Prostate gland (tissue), 2 donors: ENCODE data around the gene ZFHX3. TPM values are rescaled to one million over a fixed set of nuclear protein-coding genes. Genes with fewer than 3 reads are reported as not detected.
A peak's percentile ranks its signal among the peaks of the same experiment; 100 is the strongest.

Experiments used
- DNase-seq: peaks from one replicate; pipeline ENCODE4 v3.0.0-alpha.2; 2019; ENCODE audit warnings: low spot score
- H3K27ac ChIP-seq, 2 donors: fragments of 200-600 bp; sonication (generic); 2 replicates each; pipeline ENCODE4 v1.5.1; 2017 to 2019
- H3K27me3 ChIP-seq: fragments of 200-600 bp; sonication (generic); replicated peaks from 2 replicates; pipeline ENCODE4 v1.5.1; 2019; ENCODE audit not compliant: insufficient read depth
- H3K36me3 ChIP-seq, 2 donors: fragments of 200-600 bp; sonication (generic); 1 replicate in 1 of 2; 2 replicates in 1 of 2; pipeline versions ENCODE4 v1.5.1 to v1.8.1; 2017 to 2019
- H3K4me1 ChIP-seq: fragments of 200-600 bp; sonication (generic); replicated peaks from 2 replicates; pipeline ENCODE4 v1.5.1; 2019
- H3K4me3 ChIP-seq, 2 donors: fragments of 200-600 bp; sonication (generic); 2 replicates each; pipeline ENCODE4 v1.5.1; 2017 to 2019
- H3K9me3 ChIP-seq: fragments of 200-600 bp; sonication (generic); 2 replicates; pipeline ENCODE4 v1.5.1; 2017
- CTCF ChIP-seq, 4 experiments: fragments of 200-600 bp in 2 of 4; fragments of 450-650 bp in 2 of 4; sonication (generic) in 2 of 4; IDR thresholded peaks; 1 replicate in 3 of 4; 2 replicates in 1 of 4; pipeline ENCODE4 v1.5.1; 2016 to 2019; ENCODE audit warnings: antibody characterized with exemption in 4 of 4, mild to moderate bottlenecking in 2 of 4, moderate library complexity in 2 of 4
- POLR2A ChIP-seq: fragments of 450-650 bp; IDR thresholded peaks from one replicate; pipeline ENCODE4 v1.6.1; 2016; ENCODE audit warnings: antibody characterized with exemption, mild to moderate bottlenecking
- POLR2AphosphoS5 ChIP-seq: sonication (generic); formaldehyde crosslinking; IDR thresholded peaks from one replicate; pipeline ENCODE4 v1.6.1; 2017; ENCODE audit warnings: antibody characterized with exemption
- WGBS: methylation state at CpG from one replicate; pipeline ENCODE4 v1.1.5; 2018; 5-methylcytosine and 5-hydroxymethylcytosine counted together
- intact Hi-C: fragments of 100-400 bp; cut with DNase I; formaldehyde crosslinking; loops from one replicate; pipeline ENCODE4 v1.14.2; 2022
- total RNA-seq, 2 donors: library from RNA; depleted of rRNA; stranded (reverse); fragments of >200 nt; gene quantifications; one replicate each; pipeline ENCODE4 v1.1.0, GENCODE V29; 2016

ZFHX3 gene
- total RNA-seq, 2 donors from 2014 or later: 51.1 to 53.9 TPM

- H3K4me1 ChIP-seq: peaks cover 40% of the 10 kb centered on the region
- 45% methylated on average over 5 of the region's 5 CpGs for WGBS
Measured at GRCh38 chr16:73051226-73051625, 3.3 kb upstream of the ZFHX3 start.

GRCh38 chr16:73050201-73051099, 2.5 kb upstream of the ZFHX3 start:
- Histone ChIP-seq H3K4me3 (no peak overlapping the region), H3K36me3 (no peaks in the 10 kb centered on the region), H3K27ac (peak overlapping the region; percentile 97 to 100), H3K27me3 (no peaks in the 10 kb centered on the region), H3K9me3 (no peaks in the 10 kb centered on the region), H3K4me1 (peaks cover 40% of the 10 kb centered on the region)
- intact Hi-C loops: loop anchor here (5.0 kb wide), 1 partner anchor 263 kb away; no protein-coding TSS in a partner anchor
- TF ChIP-seq POLR2A (no peak), CTCF (IDR thresholded peaks at IDR 0.05) (peak in 2 of 4 experiments; percentile 13 to 17), POLR2AphosphoS5 (peak; percentile 43)
- DNase-seq: no peak
- 23% methylated on average over 11 of the region's 11 CpGs for WGBS

More at GRCh38 chr16:73051226-73051625, 3.3 kb upstream of the ZFHX3 start:
- H3K36me3 ChIP-seq: no peaks in the 10 kb centered on the region
- no peak overlapping the region for H3K4me3 ChIP-seq
- peak overlapping the region; percentile 97 to 100 for H3K27ac ChIP-seq
- intact Hi-C loops: loop anchor here (5.0 kb wide), 1 partner anchor 264 kb away; no protein-coding TSS in a partner anchor
- no peak for TF ChIP-seq POLR2A
- TF ChIP-seq CTCF (IDR thresholded peaks at IDR 0.05): no peak
- TF ChIP-seq POLR2AphosphoS5: no peak
- no peaks in the 10 kb centered on the region for H3K27me3 ChIP-seq
- no peaks in the 10 kb centered on the region for H3K9me3 ChIP-seq
- DNase-seq: no peak

- no peaks in the 10 kb centered on the region for H3K9me3 ChIP-seq
- peak overlapping the region; percentile 97 to 100 for H3K27ac ChIP-seq
- H3K4me3 ChIP-seq: no peak overlapping the region
- no peaks in the 10 kb centered on the region for H3K27me3 ChIP-seq
- intact Hi-C loops: loop anchor here (5.0 kb wide), 4 partner anchors 62 to 217 kb away; no protein-coding TSS in a partner anchor
- no peak for DNase-seq
- 51% methylated on average over 4 of the region's 4 CpGs for WGBS
- TF ChIP-seq CTCF (IDR thresholded peaks at IDR 0.05) (no peak), POLR2AphosphoS5 (no peak), POLR2A (no peak)
- H3K4me1 ChIP-seq: peaks cover 48% of the 10 kb centered on the region
- H3K36me3 ChIP-seq: no peaks in the 10 kb centered on the region
Measured at GRCh38 chr16:73049511-73049910, 1.6 kb upstream of the ZFHX3 start.

- H3K4me3 ChIP-seq: peak overlapping the region in 1 of 2 donors; percentile 92
- no peaks in the 10 kb centered on the region for H3K27me3 ChIP-seq
- H3K36me3 ChIP-seq: no peaks in the 10 kb centered on the region
- DNase-seq: no peak
- intact Hi-C loops: loop anchor here (5.0 kb wide), 4 partner anchors 62 to 217 kb away; no protein-coding TSS in a partner anchor
- TF ChIP-seq POLR2A (no peak), POLR2AphosphoS5 (no peak), CTCF (IDR thresholded peaks at IDR 0.05) (no peak)
- H3K4me1 ChIP-seq: peaks cover 51% of the 10 kb centered on the region
- no peaks in the 10 kb centered on the region for H3K9me3 ChIP-seq
- WGBS: 68% methylated on average over 8 of the region's 8 CpGs
- peak overlapping the region; percentile 97 to 100 for H3K27ac ChIP-seq
Measured at GRCh38 chr16:73049091-73049490, 1.2 kb upstream of the ZFHX3 start.
